IPS-NIHi7 (cell line): ENCODE results near the gene ANKRD27.

Experiments
- DNase-seq: peaks from one replicate; pipeline ENCODE4 v3.0.0; 2012; ENCODE audit warnings: mixed read lengths; ENCODE audit errors: extremely low spot score

The ANKRD27 gene

DNA sequence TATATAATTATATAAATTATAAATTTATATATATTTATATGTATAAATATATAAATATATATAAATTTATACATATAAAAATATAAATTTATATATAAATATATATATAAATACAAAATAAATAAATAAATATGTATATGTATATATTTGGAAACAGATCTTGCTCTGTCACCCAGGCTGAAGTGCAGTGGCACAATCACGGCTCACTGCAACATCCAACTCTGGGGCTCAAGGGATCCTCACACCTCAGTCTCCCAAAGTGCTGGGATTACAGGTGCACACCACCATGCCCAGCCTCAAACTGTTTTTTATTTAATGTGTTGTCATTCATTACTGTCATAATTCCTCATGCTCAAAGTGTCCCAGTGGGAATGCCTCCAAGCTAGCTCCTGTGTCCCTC is 119.2 kb downstream of the ANKRD27 start:
- no peak for DNase-seq

GRCh38 chr19:32550666-32551065 is 124.3 kb downstream of the ANKRD27 start:
- no peak for DNase-seq
